Stimulated activated CD4-positive, alpha-beta T cell treated with anti-CD3 and anti-CD28 coated beads, Interleukin-12 subunit alpha, Interleukin-12 subunit beta, amount 100 ng/mL, for 48 hours (primary cell): ENCODE results near the gene XPO5.
A peak's percentile ranks its signal among the peaks of the same experiment; 100 is the strongest.

Source experiments
- DNase-seq, 3 donors: peaks; one replicate each; pipeline ENCODE4 v3.0.0-alpha.2; 2020; ENCODE audit warnings: low read depth in 2 of 3, low spot score in 1 of 3

Gene XPO5

DNA sequence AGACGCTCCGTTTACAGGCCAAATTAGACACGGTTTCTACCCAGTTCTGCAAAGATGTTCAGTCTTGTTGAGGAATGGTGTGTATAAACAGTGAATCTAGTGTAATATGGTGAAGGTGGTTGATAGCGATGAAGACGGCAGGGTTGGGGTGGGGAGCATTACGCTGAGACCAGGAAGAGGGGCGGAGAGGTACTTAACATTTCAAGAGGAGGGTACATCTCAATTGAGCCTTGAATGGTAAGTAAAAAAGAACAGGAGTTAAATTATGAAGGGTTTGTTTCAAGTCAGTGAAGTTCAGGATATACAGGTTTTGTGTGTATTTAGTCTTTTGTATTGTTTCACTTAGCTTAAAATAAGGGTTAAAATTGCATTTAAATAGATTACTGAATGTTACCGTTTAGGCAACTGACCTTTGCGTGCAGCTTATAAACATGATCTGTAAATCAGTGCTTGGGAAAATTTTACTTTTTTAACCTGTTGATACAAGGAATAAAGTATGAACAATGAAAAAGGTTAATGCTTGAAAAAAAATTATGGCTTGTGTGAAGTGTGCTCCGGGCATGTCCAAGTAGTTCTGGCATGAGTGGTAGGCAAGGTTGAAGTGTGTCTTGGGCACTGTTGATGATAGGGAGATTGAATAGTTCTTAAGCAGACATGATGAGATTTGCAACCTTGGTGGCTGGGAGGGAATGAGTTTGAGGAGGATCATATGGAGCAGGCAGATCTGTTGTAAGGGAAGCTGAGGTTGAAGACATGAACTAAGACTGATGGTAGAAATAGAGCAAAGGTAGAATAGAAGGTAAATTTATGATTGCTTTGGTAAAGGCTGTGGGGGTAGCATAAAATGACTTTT is 58.1 kb downstream of the XPO5 start:
- DNase-seq: no peak

DNA sequence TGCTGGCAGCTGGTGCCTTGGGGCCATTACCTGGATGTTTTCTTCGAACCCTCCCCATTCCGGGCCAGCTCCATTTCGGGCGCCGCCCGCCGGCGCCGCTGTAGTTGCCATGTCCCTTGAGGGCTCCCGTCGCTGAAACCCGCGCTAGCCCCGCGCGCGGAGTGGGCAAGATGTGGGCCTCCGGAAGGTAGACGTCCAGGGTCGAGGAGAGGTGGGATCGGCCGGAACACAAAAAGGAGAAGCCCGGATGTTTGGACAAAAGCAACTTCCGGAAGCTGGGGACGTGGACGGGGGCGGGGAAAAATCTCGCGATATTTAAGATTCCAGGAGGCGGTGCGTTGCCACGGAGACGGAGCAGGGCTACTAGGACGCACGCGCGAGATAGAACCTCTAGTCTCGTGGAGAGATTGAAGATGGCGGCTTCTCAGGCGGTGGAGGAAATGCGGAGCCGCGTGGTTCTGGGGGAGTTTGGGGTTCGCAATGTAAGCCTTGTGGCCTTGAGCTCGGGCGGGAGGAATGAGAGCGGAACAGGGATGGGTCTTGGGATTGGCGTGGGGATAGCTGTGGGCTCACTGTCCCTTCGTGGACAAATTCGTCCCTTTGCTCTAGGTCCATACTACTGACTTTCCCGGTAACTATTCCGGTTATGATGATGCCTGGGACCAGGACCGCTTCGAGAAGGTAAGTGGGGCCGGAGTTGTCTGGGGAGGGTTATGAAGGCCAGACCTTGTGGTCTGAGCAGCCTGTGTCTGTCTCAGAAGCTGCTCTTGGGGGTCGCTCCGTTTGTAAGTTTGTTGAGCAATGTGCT is 58.9 kb downstream of the XPO5 start, which contains the start of the genes POLR1C and YIPF3:
TSS of gene POLR1C (plus strand) at position 393 of the 808 bp plus-strand sequence. CDS start at position 414, 21 bp downstream.
TSS of gene YIPF3 (minus strand) at position 230 of the 808 bp plus-strand sequence. CDS start at position 111, 119 bp downstream.
- DNase-seq: peak; percentile 96 to 97 (median 97)

DNA sequence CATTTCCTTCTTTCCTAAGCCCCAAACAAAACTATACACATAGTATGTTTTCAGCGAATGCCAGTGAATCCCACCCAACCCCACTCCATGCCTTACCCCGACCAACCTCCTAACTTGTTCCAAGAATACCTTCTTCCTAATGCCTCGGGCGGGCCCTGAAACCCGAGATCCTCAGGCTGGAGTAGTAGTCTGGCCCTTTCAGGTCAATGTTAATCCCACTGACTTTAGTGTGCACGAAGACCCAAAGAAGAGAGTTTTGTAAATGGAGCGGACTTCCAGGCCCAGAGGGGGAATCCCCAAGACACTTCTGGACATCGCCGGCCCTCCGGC is 59.5 kb downstream of the XPO5 start:
- no peak for DNase-seq

DNA sequence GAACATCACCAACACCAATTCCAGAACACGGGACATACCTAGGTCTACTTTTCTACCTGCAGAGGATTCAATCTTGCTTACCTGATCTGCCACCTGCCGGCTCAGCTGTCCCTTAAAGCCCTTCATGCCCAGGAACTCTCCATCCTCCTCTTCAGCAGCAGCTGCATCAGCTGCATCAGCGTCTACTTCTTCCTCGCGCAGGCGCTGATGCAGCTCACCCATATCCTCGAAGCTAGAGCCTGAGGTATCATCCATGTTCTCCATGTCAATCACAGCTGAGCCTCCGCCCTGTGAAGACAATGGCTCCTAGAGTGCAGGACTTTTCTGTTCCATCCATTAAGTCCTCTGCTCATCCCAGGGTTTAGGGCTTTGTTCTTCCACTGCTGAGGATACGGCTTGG is 60.0 kb downstream of the XPO5 start:
- no peak for DNase-seq

DNA sequence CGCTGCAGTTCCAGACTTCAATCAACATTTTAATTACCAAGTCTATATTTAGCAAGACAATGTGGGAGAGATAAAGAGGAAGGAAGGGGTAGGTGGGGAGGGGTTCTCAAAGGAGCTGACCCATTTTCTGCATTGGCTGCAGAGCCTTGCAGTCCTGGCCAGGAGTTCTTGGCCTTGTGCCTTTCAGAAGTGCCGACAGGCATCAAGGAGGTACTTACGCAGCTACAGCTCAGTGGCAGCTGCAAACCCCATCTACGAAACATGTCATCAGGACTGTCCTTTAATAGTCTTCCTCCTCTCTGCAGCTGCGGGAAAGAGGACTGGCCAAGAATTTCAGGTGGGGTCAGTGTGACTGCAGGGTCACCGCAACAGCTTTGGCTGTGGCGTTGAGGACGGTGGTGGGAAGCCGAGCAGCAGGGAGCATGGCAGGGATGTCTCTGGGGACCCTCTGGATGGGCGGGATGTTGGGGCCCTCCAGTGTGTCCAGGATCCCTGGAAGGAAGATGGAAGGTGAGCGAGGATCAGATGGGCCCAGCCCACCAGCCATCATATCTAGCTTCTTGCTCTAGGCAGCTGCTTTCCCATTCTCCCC is 63.9 kb downstream of the XPO5 start:
- DNase-seq: no peak

DNA sequence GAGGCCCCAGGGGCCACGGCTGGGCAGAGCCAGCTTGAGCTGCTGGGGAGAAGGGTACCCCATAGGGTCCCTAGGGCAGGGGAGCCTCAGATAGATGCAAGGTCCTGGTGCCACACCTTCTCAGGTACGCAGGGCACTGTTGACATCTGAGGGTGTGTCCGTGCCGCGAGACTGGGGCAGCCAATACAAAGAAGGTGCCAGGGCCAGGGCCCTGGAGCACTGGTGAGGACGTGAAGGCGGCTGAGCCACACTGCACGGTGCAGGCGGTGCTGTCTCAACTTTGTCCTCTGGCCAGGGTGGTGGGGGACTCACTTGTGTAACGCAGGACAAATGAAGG is 65.0 kb downstream of the XPO5 start:
- DNase-seq: no peak

DNA sequence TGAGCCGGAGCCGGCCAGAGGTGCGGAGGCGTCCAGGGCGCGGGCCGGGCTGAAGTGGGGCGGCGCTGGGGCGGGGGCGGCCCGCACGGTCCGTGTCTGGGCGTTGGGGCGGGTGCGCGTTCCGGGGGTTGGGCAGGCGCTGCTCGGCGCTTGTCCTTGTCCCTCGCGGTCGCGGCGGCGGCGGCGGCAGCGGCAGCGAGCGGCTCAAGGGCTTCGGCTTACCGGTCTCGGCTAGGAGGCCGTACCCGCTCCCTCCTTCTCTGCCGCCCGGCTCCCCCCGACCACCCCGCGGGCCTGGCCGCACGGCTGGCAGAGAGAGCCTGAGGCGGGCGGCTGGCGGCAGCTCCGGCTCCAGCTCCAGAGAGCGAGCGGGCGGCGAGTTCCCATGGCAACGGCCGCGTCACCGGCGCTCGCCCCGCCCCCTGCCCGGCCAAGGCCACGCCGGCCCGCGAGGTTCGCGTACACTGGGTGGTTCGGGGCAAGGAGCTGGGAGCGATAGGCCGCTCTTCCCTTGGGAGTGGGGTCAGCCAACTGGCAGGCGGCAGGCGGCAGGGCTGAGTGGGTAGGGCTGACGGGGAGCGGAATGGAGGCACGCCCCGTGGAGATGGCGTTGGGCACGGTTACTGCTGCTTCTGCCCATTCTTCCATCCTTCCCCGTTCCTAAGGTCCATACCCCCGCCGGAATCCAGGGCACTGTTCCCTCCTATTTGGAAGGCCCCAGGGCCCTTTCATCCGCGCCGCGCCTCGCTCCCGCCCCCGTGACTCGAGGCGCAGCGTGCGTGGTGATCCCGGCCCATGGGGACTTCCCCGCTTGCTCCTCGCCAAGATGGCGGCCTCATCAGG is 65.6 kb downstream of the XPO5 start, which contains the start of gene LRRC73:
TSS of gene LRRC73 (minus strand) at position 363 of the 843 bp plus-strand sequence. CDS start 561 bp downstream, outside the sequence.
- peak; percentile 33 to 78 (median 58) for DNase-seq

DNA sequence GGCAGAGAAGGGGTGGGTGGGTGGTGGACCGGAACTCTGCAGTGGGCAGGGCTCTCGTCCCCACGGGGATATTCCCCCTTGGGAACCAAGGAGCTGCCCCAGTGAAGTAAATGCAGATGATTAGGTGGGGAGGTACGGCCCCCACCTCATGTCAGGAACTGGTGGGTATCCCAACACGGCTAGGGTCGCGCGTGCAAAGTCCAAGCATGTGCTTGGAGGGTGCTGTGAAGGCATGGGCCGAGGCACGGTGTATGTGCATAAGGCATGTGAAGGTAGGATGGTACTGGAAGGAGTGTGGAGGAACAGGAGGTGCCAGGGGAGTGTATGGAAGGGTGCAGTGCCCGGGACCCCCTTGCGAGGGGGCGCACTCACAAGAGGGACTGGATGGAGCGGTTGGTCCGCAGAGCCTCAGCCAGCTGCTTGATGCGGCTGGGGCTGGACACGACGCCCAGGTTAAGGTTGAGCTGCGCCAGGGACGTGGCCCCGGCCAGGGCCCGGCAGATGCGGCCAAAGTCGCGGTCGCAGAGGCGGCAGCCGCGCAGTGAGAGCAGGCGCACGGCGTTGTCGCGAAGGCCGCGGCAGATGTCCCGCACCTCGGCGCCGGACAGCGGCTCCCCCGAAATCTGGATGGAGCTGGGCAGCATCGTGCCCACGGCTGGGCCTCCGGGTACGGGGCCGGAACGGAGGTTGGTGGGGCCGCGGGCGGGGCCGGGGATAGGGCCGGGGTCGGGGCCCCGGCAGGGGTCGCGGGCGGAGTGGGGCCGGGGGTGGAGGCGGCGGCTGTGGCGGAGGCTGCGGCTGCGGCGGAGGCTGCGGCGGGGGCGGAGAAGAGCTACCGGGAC is 66.5 kb downstream of the XPO5 start:
- no peak for DNase-seq

DNA sequence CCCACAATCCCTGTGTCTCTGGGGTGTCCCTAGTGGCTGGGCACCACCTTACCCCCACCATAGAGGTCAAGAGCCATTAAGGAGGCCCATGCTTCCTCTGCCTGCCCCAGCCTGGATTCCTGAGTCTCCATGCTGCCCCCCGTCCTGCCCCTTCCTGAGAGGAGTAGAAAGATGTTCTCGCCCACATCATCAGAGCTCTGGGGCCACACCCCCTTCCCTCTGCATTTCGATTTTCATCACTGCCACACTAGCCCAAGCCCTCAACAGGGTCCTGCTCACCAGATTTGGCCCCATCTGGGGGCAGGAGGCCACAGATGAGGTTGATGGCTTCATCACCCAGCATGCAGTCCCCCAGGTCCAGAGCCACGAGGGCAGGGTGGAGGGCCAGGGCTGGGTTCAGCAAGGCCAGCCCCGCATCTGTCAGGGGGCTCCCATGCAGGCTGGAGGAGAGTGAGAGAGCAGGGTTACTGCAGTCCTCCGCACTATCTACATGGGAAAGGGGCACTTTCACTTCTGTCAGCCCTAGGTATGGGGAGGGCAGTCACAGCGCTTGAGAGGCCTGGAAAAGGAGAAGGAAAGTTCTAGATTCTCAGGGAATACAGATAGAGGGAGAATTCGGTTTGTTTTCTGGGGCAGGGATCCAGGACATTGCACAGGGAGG is 67.2 kb downstream of the XPO5 start:
- DNase-seq: no peak

DNA sequence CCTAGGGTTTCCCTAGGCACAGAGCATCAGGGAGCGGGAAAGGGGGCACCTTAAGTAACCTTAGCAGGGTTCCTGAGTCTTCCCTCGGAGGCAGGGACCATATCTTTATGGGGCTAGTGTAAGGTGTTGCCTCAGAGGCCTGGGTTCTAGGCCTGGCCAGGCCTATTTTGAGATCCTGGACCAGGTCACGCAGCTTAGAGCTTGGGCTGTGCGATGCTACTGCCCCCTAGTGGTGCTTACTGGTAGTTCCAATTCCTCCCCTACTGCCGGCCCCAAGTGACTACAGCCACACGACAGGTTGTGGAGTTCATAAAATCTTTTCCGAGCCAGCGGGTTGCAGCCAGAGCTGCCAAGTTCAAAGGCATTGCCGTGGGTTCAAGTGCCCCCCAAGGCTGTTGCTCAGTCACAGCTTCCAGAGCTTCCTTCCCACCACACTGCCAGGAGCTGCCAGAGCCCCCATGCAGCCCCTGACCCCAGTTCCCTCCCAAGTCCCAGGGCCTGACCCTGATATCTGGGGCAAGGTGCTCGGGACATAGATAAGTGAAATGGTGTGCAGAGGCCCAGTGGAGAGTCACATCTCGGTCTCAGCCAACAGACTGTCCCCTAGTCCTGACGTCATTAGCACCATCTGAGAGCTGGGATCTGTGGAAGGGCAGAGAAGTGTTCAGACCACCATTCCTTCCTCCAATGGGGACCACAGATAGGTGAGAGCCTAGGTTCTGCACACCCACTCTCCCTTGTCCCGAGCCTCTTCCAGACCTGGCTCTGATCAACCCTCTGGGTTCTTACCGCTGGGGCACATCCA is 69.0 kb downstream of the XPO5 start:
- peak; percentile 65 to 86 (median 68) for DNase-seq

DNA sequence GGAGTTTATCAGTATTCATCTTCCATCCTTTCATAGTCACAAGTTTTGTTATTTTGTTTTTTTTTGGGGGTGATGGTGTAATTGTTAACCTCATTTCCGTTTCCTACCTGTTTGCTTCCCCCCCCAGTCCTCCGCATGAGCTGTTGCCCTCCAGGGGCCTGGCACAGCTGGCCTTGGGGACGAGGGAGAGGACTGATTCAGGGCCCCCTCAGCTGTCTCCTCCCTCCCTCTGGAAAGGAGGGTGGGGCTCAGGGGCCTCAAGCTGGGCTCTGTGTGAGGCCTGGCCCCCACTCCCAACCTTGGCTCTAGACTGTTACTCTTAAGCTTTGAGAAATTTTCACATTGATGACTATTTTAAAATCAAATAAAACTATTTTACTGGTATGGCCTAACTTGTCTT is 69.7 kb downstream of the XPO5 start:
- no peak for DNase-seq

DNA sequence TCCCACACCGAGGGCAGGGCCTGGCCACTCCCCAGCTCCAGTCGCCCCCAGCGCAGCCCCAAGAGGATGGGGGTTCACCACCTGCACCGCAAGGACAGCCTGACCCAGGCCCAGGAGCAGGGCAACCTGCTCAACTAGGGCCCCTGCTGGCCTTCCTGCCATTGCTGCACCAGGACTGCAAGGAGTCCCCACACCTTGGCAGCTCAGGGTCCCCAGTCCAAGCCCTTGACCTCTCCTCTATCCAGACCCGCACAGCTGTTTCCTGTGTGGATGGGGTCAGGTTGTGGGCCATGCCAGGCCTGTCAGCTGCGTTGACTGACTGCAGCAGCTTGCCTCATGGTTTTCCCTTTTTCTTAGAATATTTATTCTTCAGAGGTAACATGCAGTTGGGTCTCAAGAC is 70.1 kb downstream of the XPO5 start:
- DNase-seq: no peak

DNA sequence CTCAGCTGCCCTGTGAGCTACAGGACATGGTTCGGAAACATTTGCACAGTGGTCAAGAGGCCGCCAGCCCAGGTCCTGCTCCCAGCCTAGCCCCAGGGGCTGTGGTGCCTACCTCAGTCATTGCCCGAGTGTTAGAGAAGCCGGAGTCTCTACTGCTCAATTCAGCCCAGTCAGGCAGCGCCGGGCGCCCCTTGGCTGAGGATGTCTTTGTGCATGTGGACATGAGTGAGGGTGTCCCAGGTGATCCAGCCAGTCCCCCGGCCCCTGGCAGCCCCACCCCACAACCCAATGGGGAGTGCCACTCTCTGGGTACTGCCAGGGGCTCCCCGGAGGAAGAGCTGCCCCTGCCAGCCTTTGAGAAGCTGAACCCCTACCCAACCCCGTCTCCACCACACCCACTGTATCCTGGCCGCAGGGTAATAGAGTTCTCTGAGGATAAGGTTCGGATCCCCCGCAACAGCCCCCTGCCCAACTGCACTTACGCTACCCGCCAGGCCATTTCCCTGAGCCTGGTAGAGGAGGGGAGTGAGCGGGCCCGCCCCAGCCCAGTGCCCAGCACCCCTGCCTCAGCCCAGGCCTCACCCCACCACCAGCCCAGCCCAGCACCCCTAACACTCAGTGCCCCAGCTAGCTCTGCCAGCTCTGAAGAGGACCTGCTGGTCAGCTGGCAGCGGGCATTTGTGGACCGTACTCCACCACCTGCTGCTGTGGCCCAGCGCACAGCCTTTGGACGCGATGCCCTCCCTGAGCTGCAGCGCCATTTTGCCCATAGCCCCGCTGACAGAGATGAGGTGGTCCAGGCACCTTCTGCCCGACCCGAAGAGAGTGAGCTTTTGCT is 70.9 kb downstream of the XPO5 start:
- DNase-seq: no peak

DNA sequence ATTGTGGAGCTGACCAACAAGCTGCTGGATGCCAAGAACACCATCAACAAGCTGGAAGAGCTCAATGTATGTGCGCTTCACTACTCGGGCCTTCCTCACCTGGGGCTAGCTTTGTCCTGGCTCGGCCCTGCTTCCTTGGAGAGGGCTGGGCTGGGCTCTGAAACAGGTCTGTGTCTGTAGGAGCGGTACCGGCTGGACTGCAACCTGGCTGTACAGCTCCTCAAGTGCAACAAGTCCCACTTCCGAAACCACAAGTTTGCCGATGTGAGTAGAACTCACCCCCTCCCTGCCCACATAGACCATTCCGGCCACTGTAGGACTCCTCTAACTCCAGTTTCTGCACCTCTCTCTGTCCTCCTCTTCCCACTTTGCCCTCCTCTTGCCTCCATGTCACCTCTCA is 72.4 kb downstream of the XPO5 start:
- no peak for DNase-seq

DNA sequence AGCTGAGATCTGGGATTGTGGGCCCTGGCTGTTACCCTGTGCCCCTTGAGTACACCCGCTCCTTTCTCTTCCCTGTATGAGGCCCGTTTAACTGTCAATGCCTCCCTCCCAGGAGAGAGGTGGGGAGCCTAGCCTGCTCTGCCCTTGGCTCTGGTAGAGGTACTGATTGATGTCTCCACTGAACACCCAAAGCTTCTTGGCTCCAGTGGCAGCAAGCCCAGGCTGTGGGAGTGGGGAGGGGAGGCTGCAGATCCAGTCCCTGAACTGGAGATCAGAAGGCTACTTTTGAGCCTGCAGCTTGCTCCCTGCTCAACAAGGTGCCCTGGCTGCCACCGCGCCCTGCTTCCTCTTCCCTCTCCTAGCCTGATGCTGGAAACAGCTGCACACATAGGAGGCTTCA is 73.2 kb downstream of the XPO5 start:
- no peak for DNase-seq

DNA sequence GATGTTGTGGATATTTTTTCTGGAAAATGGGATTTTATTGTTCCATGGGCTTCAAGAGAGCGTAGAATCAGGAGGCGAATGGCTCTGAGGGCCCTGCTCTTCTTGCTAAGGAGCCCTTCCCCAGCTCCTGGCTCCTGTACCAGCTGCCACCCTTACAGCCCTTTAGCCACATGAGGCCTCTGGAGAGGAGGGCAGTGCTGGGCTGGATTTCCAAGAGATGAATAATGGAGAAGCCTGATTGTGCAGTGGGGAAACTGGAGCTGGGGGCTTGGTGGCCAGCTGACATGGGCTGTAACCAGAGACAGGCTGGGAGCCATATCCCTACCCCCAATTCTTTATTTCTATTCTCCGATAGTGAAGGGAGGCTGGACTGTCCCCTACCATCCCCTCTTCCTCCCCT is 74.9 kb downstream of the XPO5 start:
- DNase-seq: no peak

DNA sequence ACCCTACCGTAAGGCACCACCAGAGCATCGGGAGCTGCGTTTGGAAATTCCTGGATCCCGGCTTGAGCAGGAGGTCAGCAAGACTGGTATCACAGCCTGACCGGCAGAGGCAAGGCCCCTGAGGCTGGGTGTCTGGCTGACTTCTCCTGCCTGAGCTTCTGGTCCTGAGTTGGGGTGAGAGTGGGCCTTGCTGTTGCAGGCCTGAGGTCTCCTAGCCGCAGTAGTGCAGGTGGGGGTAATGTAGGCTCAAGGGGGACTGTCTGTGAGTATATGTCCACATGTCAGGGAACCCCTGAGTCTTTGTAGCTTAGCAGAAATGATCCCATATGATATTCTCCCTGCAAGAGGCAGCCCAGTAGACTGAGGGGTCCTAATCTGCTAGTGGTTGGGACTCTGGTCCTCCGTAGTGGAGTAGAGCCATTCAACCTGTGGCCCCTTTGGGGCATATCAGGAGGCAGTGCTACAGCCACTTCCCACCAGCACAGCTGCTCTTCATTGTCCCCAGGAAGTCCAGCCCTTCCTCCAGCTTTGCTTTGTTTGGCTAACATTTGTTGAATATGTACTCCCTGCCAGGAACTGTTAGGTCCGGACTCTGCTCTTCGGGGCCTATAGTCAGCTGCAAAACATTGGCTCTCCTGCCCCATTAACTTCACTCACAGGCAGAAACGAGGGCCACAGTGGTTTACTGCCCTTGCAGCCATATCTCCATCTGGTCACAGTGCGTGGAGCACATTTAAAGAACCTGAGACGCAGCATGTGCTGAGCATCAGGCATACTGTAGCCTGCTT is 76.6 kb downstream of the XPO5 start:
- no peak for DNase-seq
